Measurements from ENCODE around the gene TMEM203.

TMEM203 gene

DNA sequence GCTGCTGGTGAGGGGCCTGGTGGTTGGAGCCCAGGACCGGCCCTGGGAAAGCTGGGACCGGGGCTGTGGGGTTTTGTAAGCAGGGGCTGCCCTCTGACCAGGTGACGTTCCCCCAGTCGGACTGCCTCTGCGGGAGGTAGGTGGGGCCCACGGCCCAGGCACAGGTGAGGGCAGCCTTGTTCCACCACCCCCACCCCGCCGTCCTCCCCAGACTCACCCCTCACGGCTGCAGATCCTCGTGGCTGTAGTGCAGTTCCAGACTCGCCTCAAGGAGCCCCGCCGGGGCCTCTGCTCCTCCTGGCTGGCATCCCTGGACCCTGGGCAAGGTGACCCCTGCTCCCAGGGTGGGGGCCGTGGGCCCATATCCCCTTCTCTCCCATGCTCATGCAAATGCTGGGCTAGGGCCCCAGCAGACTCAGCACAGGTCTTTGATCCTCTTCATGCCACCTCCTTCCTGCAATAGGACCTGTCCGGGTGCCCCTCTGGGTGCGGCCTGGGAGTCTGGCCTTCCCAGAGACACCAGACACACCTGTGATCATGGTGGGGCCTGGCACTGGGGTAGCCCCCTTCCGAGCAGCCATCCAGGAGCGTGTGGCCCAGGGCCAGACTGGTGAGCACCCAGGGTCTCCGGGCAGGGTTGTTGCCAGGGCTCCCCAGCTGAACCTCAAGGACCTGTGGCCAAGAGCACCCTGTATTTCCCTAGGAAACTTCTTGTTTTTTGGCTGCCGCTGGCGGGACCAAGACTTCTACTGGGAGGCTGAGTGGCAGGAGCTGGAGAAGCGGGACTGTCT is 9.9 kb upstream of the TMEM203 start:
- Histone ChIP-seq H3K27me3 (ENCODE audit: control insufficient read depth, insufficient read depth, low read length) (no peaks in the 10 kb centered on the region), H3K4me3 (ENCODE audit: low read depth, low read length) (no peak overlapping the region), H3K9me3 (ENCODE audit: control insufficient read depth, low read length) (no peaks in the 10 kb centered on the region), H3K36me3 (ENCODE audit: control insufficient read depth, insufficient read depth, low read length) (no peaks in the 10 kb centered on the region), H3K79me2 (no peaks in the 10 kb centered on the region), H3K9ac (no peak overlapping the region), H3K4me1 (no peaks in the 10 kb centered on the region), H3K4me2 (ENCODE audit: low read length) (no peak overlapping the region), H3K27ac (no peak overlapping the region), H2AFZ (no peak overlapping the region)
- no peak for TF ChIP-seq CTCF (IDR thresholded peaks at IDR 0.05)

DNA sequence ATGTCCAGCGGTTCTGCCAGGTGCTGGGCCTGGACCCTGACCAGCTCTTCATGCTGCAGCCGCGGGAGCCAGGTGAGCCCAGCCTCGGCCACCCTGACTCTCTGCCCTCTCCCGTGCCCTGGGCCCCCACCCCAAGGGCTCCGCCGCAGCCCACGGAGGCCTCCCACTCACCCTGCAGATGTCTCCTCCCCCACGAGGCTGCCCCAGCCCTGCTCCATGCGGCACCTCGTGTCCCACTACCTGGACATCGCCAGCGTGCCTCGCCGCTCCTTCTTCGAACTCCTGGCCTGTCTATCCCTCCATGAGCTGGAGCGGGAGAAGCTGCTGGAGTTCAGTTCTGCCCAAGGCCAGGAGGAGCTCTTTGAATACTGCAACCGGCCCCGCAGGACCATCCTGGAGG is 9.2 kb upstream of the TMEM203 start:
- Histone ChIP-seq H3K79me2 (no peaks in the 10 kb centered on the region), H3K27me3 (ENCODE audit: control insufficient read depth, insufficient read depth, low read length) (no peaks in the 10 kb centered on the region), H3K36me3 (ENCODE audit: control insufficient read depth, insufficient read depth, low read length) (no peaks in the 10 kb centered on the region), H3K9ac (no peak overlapping the region), H3K9me3 (ENCODE audit: control insufficient read depth, low read length) (no peaks in the 10 kb centered on the region), H3K4me3 (ENCODE audit: low read depth, low read length) (no peak overlapping the region), H3K27ac (no peak overlapping the region), H3K4me2 (ENCODE audit: low read length) (no peak overlapping the region), H2AFZ (no peak overlapping the region), H3K4me1 (no peaks in the 10 kb centered on the region)
- no peak for TF ChIP-seq CTCF (IDR thresholded peaks at IDR 0.05)

DNA sequence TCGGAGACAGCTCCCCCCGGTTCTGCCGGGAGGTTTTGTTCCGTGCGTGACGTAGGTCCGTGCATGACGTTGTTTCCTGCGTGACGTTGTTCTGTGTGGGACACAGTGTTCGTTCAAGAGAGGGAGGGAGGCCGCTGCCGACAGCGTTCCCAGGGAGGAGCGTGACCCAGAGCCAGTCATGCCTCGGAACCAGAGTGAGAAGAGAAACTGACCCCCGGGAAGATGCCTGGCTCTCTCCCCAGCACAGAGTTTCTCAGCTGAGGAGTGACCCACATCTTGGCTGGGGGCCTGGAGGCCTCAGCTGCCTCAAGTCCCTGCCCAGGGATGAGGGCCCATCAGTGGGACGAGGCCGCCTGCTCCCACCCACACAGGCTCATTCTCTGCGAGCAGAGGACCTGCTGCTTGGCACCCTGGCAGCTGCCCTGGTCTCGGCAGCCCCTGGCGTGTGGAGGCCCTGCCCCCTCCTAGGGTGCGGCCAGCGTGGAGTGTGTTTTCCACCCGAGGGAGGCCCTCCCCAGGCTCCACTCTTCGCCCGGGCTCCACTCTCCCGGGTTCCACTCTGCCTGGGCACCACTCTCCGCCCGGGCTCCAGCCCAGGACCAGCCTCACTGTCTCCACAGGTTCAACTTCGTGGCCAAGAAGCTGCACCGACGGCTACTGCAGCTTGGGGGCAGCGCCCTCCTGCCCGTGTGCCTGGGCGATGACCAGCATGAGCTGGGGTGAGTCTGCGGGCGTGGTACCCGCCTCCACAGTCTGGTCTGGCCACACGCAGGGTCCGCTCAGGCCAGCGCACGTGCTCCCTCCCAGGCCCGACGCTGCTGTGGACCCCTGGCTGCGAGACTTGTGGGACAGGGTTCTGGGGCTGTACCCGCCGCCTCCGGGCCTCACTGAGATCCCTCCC is 8.0 kb upstream of the TMEM203 start:
- Histone ChIP-seq H3K27ac (no peak overlapping the region), H3K9ac (no peak overlapping the region), H3K4me3 (ENCODE audit: low read depth, low read length) (no peak overlapping the region), H3K4me1 (no peaks in the 10 kb centered on the region), H3K9me3 (ENCODE audit: control insufficient read depth, low read length) (no peaks in the 10 kb centered on the region), H3K36me3 (ENCODE audit: control insufficient read depth, insufficient read depth, low read length) (no peaks in the 10 kb centered on the region), H2AFZ (no peak overlapping the region), H3K27me3 (ENCODE audit: control insufficient read depth, insufficient read depth, low read length) (no peaks in the 10 kb centered on the region), H3K79me2 (no peaks in the 10 kb centered on the region), H3K4me2 (ENCODE audit: low read length) (no peak overlapping the region)
- TF ChIP-seq CTCF (IDR thresholded peaks at IDR 0.05): no peak

- no peaks in the 10 kb centered on the region for H3K36me3 ChIP-seq (ENCODE audit: control insufficient read depth, insufficient read depth, low read length)
Observed at GRCh38 chr9:137212520-137212919, 7.1 kb upstream of the TMEM203 start.

More at GRCh38 chr9:137212520-137212919, 7.1 kb upstream of the TMEM203 start:
- no peaks in the 10 kb centered on the region for H3K4me1 ChIP-seq
- H3K9ac ChIP-seq: no peak overlapping the region
- H3K4me3 ChIP-seq (ENCODE audit: low read depth, low read length): no peak overlapping the region
- H2AFZ ChIP-seq: no peak overlapping the region
- no peaks in the 10 kb centered on the region for H3K27me3 ChIP-seq (ENCODE audit: control insufficient read depth, insufficient read depth, low read length)
- no peak overlapping the region for H3K4me2 ChIP-seq (ENCODE audit: low read length)
- H3K79me2 ChIP-seq: no peaks in the 10 kb centered on the region
- no peak for TF ChIP-seq CTCF (IDR thresholded peaks at IDR 0.05)
- no peaks in the 10 kb centered on the region for H3K9me3 ChIP-seq (ENCODE audit: control insufficient read depth, low read length)
- H3K27ac ChIP-seq: no peak overlapping the region
